Activated T-cell treated with anti-CD3 and anti-CD28 coated beads, Interleukin-2, amount 50 U/mL, for 1 hour (primary cell): Measurements from ENCODE around the gene FOXE1.

Experiments
- DNase-seq: peaks from one replicate; pipeline ENCODE4 v3.0.0-alpha.2; 2020

The FOXE1 gene

DNA sequence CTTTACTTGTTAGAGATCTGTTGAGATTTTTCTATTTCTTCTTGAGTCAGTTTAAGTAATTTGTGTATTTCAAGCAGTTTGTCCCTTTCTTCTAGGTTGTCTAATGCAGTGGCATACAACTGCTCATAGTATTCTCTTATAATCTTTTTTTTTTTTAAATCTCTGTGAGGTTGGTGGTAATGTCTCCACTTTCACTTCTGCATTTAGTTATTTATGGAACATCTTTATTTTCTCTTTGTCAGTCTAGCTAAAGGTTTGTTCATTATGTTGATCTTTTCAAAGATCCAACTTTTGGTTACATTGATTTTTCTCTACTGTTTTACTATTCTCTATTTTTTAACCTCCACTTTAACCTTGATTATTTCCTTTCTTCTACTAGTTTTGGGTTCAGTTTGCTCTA, 13.8 kb downstream of the FOXE1 start:
- no peak for DNase-seq

DNA sequence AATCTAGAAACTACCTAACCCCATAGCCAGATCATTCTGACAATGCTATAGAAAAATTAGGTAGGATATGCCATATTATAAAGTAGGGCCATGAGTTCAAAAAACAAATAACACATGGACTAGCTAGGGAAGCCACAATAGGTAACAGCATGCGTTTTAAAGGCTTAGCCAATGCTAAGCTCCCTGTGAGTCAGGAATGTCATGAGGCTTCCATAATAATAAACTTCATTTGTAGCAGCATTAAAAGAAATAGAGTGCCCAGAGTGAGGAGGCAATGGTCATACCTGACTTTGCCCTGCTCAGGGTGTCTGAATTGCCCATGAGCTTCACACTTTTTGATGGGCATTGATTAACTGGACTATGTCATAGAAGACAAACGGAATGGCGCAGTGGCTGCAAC, 15.8 kb downstream of the FOXE1 start:
- DNase-seq: no peak

DNA sequence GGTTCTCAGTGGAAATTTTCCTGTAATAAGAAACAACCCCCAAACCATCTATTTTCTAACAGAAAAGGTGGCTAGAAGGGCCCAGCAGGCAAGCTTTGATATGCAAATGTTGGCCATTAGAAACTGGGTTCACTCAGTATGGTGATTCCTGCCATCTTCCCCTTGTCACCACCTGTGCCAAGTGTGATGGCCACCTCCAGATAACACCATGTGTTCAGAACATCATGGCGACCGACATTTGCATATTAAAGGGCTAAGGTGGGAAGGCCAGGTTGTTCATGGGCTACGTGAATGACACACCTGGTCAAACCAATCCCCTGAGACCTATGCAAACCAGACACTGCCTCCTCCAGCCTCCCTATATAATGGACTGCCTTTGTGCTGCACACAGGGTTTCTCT, 20.4 kb downstream of the FOXE1 start:
- DNase-seq: no peak

DNA sequence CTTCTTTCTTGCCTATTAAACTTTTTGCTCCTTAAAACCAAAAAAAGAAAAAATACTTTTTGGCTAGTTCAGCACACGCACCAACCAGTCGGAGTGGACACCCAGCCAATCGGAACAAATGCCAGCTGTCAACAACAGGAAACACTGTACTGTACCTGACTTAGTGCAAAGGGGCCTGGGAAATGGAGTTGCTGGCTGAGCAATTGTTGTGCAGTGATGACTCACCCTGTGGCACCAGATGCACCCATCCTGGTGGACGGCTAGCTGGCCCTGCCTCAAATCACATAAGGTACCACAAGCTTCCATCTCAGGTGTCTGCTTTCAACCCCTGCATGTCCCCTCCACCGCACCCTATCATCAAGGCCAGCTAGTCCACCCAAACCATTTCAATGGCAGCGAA, 20.9 kb downstream of the FOXE1 start:
- DNase-seq: no peak

DNA sequence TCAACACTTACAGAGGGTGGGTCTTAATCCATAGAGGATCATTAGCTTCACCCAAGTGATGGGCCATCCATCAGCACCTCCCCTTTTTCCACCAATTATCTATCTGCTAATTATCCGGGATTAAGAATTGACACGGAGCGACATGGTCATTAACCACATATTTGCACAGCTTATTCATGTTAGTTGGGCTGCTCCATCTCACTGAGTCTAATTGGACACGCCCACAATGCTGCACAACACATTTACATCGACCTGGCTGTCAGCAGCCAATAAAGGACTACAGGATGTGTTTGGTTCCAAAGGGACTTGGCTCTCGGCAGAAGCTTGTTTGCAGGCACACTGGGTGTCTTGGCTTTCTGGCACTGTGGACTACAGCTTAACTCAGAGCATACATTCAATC, 21.6 kb downstream of the FOXE1 start:
- no peak for DNase-seq

DNA sequence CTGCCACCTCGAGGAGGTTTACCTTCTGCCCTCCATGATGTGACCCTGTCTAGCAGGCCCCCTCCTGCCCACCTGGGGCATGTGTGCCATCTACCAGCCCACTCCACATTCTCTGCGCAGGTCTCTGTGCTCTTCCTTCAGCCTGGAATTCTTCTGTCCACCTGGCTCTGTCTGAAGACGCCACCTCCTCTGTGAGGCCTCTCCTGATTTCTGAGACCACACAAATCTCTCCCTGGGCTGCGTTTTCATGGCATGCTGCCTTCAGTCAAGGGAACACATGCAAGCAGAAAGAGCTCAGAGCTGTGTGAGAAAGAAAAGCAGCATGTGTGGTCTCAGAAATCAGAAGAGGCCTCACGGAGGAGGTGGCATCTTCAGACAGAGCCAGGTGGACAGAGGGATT, 22.1 kb downstream of the FOXE1 start:
- DNase-seq: no peak

DNA sequence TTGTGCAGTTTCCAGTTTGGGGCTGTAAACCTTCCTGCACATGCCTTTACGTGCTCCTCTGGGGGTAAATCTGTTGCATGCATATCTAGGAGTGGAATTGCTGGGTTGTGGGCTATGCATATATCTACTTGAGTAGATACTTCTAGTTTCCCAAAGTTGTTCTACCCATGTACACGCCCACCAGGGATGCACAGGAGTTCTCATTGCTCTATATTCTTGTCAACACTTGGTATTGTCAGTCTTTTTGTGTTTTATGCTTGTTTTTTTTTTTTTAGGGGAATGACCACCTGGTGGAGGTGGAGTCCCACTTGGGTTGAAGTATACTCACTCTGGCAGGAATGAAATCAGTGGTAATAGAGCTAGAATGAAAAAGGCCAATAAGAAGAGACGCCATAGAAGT, 23.0 kb downstream of the FOXE1 start:
- DNase-seq: no peak

DNA sequence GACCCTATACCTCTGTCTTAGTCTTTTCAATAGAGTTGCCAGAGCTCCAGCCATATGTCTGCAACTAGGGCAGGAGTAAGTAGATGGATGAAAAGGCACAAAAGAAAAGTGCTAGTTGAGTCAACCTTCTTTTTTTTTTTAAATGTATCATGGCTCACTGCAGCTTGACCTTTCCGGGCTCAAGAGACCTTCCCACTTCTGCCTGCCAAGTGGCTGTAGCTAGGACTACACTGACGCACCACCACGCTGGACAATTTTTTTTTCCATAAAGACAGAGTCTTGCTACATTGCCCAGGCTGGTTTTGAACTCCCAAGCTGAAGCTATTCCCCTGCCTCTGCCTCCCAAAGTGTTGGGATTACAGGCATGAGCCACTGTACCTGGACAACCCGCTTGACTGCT, 27.3 kb downstream of the FOXE1 start:
- no peak for DNase-seq

DNA sequence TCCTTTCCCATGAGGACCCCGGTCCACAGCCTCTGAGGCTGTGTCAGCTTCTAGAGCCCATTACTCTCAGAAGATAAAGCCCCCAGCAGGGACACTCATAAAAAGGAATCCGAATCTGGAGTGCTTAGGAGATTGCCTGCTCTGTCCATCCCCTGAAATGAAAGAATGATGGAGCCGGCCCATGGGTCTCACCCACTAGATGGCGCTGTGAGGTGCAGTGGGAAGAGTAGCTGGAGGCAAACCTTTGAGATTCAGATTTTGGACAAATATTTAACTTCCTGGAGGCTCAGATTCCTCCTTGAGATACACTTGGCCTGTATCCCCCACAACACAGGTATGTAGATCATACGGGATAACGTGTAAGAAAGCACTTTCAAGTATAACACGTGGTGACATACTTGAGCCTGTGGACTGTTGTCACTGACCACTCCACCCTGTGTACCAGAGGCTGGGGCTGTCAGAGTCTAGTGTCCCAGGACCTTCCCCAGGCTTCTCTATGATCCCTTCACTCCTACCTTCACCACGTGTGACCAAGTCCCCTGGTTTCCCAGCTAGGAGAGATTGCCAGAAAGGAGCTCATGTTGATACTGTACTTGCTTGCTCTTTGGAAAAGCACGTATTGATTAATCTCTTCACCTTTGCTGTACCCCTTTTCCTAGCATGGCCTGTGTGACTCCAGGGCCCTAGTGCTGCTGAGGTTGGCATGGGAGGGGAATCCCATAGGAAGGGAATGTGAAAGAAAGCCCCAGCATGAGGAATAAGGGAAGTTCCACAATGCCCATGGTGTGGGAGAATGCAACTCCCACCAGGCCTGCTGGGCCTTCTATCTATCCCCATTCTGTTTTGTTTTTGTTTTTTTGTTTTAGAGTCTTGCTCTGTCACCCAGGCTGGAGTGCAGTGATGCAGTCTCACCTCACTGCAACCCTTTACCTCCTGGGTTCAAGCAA, 37.2 kb downstream of the FOXE1 start:
- DNase-seq: peak; percentile 77

DNA sequence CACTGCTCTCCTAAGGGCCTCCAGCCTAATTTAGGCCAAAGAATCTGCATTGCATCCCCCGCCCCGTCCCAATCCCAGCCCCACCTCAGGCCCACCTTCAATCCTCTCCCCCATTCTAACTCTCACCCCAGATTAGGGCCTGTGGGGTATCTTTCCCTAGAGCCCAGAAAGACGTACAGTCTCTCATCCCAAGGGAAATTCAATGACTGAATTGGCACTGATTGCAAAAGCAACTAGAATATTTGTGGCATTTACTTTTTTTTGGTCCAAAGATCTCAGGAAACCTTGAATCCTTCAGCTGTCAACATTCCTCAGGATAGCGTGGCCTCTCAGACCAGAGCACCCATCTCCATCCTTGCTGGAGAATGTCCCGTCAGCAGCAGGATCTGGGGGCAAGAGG, 38.7 kb downstream of the FOXE1 start:
- no peak for DNase-seq

DNA sequence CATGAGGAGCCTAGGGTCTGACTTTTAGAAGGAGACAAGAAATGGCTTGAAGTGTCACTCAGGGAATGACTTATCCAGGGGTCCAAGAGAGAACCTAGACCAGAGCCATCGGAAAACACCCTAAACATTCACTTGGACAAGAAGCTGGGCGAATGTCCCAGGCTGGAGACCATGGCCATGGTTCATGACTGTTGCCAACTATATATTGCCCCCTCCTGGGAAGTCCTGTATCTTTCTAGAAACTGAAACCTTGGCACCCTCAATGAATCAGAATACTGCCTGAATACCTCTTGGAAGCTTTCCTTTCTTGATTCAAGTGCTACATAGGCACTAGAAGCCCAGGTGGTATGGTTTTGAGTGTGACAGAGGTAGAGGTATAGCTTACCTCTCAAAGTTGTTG, 39.4 kb downstream of the FOXE1 start:
- DNase-seq: no peak

DNA sequence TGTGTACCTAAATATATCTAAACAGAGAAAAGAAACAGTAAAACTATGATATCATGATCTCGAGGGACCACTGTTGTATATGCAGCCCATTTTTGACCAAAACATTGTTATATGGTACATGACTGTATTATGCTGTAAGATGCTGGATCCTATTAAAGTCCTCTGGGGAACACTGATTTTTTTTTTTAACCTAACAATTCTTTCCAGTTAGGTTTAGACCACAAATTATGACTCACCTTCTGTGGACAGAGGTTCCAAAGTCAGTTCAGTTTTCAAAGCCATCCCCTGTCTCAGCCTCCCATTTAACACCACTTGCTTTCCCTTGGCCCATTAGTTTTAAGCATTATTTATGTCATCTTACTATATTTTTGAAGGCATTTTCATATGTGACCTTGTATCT, 42.2 kb downstream of the FOXE1 start:
- DNase-seq: no peak

DNA sequence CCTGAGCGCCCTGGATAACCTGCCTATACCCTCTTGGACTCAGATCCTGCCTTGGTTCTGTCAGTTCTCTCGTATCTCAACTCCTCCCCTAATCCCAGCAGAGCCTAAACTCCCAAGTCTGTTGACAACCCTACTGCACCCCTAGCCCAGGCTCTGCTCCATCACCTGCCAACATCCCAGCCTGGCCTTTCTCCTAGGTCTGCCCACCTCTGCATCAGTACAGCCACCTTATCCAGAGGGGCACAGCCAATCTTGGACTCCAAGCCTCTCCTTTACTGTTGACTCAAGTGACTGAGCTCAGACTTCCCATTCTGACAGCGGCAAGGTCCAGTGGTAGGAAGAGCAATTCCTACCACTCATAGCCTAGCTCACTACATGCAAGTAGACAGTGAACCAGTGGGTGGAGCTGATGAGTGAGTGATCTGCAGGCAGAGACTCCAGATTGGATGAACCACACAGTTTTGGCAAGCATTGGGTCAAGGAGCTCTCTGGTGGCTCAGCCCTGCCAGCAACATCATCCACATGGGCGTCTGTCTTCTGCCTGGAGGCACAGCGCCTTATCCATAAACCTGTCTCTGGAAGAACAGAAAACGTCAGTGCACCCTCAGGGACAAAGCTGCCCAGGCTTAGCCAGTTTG, 42.8 kb downstream of the FOXE1 start:
- DNase-seq: no peak

DNA sequence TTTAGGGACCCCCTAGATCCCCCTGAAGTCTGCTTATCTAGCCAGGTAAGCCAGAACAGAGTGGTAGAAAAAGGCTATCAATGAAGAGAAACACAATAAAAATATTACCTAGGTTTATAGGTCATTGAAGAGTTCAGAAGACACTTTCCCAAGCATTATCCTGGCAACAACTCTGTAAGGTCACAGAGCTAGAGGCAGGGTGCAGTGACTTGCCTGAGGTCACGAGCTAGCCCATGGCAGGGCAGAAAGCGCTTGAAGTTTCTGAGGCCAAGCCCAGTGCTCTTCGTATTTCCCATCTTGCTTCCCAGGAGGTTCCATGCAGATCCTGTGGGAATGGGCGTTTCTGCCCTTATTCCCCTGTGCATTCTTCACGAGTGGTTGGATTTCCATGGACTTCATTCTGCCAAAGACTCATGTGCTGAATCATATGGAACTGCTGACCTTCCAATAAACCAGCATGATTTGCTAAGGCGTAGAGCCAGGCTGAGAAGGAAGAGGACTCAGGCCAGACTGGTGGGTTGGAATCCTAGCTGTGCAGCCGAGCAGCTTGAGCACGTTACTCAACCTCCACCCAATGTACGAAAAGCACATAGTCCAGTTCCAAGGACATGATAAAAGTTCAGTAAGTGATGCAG, 47.2 kb downstream of the FOXE1 start:
- DNase-seq: no peak

DNA sequence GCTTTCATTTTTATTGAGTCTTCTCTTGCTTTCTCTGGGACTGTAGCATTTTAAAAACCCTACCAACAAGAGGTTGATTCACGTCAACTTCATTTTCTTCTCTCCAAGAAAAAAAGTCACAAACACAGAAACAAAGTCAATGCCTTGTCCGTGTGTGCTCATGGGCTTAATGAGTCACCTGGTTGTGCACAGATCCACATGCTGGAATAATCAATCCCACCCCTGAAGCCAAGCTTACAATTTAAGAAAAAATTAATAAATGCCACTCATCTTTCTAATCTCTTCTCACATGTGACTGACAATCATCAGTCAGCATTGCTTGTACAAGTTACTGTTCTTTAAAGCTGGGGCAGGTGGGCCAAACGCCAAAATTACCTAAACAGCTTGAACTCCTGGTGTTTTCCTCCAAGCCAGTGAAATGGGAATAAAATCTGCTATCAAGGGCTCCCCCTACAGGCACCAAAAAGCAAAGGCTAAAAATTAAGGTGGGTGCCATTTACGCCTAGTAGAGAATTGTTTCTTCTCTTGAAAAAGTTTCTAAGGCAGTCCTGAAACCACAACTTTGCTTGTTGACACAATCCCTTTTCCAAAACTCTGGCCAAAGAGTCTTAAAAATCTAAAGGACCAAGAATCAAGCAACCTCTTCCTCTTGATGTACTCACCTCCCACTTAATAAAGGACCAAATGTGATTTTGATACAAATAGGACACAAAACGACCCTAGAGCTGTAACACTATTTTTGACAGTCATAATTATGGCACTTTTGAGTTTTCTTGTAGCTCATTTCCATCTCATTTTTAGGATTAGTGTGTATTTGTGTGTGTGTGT, 47.9 kb downstream of the FOXE1 start:
- no peak for DNase-seq

DNA sequence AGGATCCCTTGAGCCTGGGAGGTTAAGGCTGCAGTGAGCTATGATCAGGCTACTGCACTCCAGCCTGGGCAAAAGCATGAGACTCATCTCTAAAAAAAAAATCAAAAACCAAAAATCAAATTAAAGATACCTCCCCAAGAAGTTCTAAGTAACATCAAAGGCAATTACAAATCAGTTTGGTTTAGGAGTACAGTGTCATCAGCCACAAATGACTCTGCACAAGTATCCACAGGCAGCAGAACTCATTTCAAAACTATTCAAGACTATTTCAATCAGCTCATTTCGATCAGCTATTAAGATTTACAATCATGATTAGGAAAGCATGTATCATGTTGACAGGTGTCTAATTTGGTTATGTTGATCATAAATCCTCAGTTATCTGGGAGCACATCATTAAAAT, 50.2 kb downstream of the FOXE1 start:
- no peak for DNase-seq

DNA sequence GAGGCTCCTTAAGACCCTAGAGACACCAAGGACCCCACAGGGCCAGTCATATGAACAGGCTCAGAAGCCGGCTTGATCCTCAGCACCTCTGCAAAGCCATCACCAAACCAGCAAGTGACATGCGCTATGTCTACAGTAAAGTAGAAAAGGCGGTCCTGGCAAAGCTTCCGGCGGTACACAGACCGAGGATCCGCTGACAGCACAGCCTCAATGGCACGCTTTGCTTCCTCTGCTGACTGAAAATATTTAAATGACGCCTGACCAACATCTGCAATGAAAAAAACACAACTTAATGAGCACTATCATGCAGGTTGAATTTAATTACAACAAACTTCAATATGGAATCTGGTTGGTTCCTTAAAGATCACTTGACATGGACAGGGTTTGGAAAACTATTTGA, 51.7 kb downstream of the FOXE1 start:
- DNase-seq: peak; percentile 59

DNA sequence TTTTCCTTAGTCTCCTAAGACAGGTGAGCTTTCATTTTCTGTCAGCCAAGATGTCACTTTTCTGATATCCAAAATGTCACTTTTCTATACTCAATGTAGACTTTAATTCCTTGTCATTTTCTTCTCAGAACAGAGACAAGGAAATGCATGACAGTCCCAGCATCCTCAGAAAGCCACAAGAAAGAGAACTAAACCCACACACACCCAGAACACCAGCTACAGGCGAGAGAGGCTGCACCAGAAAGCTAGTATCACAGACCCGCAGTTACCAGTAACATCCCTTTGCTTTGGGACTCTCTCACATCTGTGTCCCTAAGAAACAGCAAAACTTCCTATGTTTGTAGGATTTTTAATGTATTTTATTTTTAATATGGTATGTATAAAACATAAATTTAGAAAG, 52.2 kb downstream of the FOXE1 start:
- DNase-seq: peak; percentile 50
